TTC549 (cell line): ENCODE results near the gene SYT2.
"Not testable (repeated sequence)": the region's sequence is repeated elsewhere in the genome, so short reads cannot be mapped to it uniquely, and the experiment has no call there.

Experiments
- FAIRE-seq: peaks from 2 replicates; lab custom pipeline; 2012; peaks lifted over from hg19 to GRCh38; lab: Jason Lieb, UNC

Gene SYT2

GRCh38 chr1:202642619-202643291, 67.5 kb downstream of the SYT2 start:
- no peak for FAIRE-seq

- FAIRE-seq = no peak
Measured at GRCh38 chr1:202642212-202642611, 68.0 kb downstream of the SYT2 start.

- no peak for FAIRE-seq
Measured at GRCh38 chr1:202639500-202639899, 70.8 kb downstream of the SYT2 start.

GRCh38 chr1:202638701-202639305, 71.5 kb downstream of the SYT2 start:
- FAIRE-seq = not testable (repeated sequence)

- FAIRE-seq = no peak
Measured at GRCh38 chr1:202638019-202638700, 72.1 kb downstream of the SYT2 start.

GRCh38 chr1:202637321-202638018, 72.8 kb downstream of the SYT2 start:
- FAIRE-seq = not testable (repeated sequence)

GRCh38 chr1:202636171-202636570, 74.1 kb downstream of the SYT2 start:
- FAIRE-seq = not testable (repeated sequence)

- FAIRE-seq = no peak
Measured at GRCh38 chr1:202632241-202632640, 78.0 kb downstream of the SYT2 start.

- FAIRE-seq = no peak
Measured at GRCh38 chr1:202631076-202631923, 79.0 kb downstream of the SYT2 start.

- FAIRE-seq = no peak
Measured at GRCh38 chr1:202630541-202630940, 79.7 kb downstream of the SYT2 start.

- FAIRE-seq = not testable (repeated sequence)
Measured at GRCh38 chr1:202630096-202630495, 80.2 kb downstream of the SYT2 start.

- FAIRE-seq = not testable (repeated sequence)
Measured at GRCh38 chr1:202629257-202629811, 80.9 kb downstream of the SYT2 start.

- FAIRE-seq = no peak
Measured at GRCh38 chr1:202628646-202629215, 81.5 kb downstream of the SYT2 start.

- FAIRE-seq = no peak
Measured at GRCh38 chr1:202627841-202628565, 82.3 kb downstream of the SYT2 start.

- FAIRE-seq = not testable (repeated sequence)
Measured at GRCh38 chr1:202627036-202627435, 83.2 kb downstream of the SYT2 start.

GRCh38 chr1:202625416-202626360, 84.6 kb downstream of the SYT2 start:
- FAIRE-seq = no peak

GRCh38 chr1:202624781-202625108, 85.5 kb downstream of the SYT2 start:
- no peak for FAIRE-seq

- no peak for FAIRE-seq
Measured at GRCh38 chr1:202624088-202624780, 86.0 kb downstream of the SYT2 start.

GRCh38 chr1:202623476-202623875, 86.8 kb downstream of the SYT2 start:
- FAIRE-seq = not testable (repeated sequence)
